GM18511 (cell line): ENCODE data around the gene GLYAT.
"Not testable (repeated sequence)": the region's sequence is repeated elsewhere in the genome, so short reads cannot be mapped to it uniquely, and the experiment has no call there.

Experiments used
- ATAC-seq: cut with Tn5 transposase; IDR thresholded peaks from one replicate; pipeline ENCODE4 v1.9.1; 2021; ENCODE audit warnings: mild to moderate bottlenecking, moderate library complexity; ENCODE audit not compliant: unreplicated experiment

Gene GLYAT

GRCh38 chr11:58685973-58686722, 45.6 kb downstream of the GLYAT start:
- no peak for ATAC-seq

- not testable (repeated sequence) for ATAC-seq
Measured at GRCh38 chr11:58682660-58683059, 49.1 kb downstream of the GLYAT start.

- not testable (repeated sequence) for ATAC-seq
Measured at GRCh38 chr11:58677536-58677935, 54.2 kb downstream of the GLYAT start.

GRCh38 chr11:58676563-58677135, 55.1 kb downstream of the GLYAT start:
- no peak for ATAC-seq

GRCh38 chr11:58675334-58676155, 56.2 kb downstream of the GLYAT start:
- ATAC-seq: peak; percentile 94

- ATAC-seq: no peak
Measured at GRCh38 chr11:58674609-58675008, 57.1 kb downstream of the GLYAT start.

GRCh38 chr11:58671983-58672633, 59.6 kb downstream of the GLYAT start:
- ATAC-seq: no peak

GRCh38 chr11:58659910-58660570, 71.7 kb downstream of the GLYAT start:
- ATAC-seq: no peak

- no peak for ATAC-seq
Measured at GRCh38 chr11:58659404-58659803, 72.3 kb downstream of the GLYAT start.
